Measurements from ENCODE around the gene MAPK8IP2.
"Not testable (repeated sequence)": the region's sequence is repeated elsewhere in the genome, so short reads cannot be mapped to it uniquely, and the experiment has no call there.

The MAPK8IP2 gene

DNA sequence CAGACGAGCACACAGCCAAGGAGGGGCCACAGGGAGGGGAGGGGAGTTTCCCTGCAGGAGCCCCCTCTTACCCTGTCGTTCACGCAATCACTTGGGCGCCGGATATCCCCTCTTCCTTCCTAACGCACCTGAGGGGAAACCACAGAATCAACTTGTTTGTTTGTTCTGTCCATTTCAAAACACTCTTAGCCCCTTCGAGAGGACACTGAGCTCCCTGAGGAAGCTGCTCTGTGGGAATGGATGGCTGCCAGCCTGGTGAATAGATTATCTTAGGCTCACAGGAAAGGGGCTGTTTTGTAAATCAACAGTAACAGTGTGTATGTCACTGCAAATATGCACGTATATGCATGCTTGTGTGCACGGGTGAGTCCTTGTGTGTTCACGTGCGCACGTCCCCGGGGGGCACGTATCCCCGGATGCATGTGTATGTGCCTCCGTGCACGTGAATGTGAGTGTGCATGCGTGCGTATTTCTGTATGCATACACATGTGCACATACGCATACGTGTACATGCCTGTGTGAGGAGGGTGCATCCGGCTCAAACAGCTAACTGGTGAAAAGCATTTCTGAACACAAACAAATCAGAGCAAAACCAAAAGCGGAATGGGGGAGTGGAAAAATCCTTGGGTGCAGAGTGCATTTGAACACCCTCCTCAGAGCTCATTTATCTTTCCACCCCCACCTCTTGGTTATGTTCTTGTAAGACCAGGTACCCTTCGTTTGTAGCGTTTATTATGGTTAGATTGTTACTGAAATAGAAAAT, 20.2 kb downstream of the MAPK8IP2 start:
- DNase-seq: peak; percentile 39

DNA sequence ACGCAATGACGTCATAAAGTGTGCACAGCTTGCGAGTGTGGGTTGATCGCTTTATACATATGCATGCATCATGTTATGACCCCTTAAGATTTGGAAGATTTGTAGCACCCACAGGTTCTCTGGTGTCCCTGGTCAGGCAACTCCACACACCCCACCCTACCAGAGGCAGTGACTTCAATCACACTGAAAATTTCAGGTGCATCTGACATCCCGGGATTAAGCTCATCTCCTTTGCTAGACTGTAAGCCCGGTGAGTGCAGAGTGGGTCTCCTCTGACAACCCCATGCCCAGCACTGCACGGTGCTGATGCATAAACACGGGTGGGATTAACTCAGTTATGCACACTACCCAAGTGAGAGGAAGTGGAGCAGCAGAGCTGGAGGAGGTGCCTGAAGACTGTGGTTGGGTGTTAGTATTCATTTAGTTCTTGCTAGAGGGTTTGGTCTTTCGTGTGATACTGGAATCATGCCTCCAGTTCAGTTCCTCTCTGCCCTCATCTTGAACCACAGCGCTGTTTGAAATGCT, 20.8 kb downstream of the MAPK8IP2 start:
- no peak for DNase-seq

DNA sequence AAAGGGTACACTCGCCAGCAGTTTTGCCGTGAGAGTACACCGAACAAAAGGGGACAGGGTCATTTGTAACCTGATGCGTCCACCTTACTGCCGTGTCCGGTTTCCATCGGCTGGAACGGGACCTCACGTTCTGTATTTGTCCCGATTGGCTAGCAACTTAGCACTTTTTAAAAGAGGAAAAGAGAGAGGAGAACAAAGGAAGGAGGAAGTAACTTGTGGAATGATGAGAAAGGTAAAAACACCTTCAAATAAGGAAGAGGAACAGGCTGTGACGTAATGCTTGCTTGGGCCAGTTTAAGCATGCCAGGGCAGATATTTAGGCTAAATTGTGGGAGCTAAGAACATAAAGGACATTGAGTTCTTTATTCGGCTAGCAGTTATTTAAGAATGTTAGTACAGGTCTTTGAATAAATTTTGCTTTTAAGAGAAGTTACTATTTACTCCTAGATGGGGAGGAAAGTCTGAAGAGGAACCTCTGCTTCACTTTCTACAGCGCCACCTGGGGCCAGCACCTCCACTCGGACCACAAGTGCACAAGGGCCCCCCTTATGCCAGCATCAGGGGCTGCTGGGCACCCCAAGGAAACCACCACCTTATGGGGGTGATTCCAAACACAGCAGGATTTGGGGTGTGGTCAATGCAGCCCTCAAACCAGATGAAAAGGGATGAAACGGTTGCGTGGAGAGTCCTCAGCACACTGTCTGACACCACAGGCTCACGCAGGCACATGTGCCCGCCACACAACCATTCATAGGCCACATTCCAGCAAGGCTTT, 21.5 kb downstream of the MAPK8IP2 start:
- no peak for DNase-seq

DNA sequence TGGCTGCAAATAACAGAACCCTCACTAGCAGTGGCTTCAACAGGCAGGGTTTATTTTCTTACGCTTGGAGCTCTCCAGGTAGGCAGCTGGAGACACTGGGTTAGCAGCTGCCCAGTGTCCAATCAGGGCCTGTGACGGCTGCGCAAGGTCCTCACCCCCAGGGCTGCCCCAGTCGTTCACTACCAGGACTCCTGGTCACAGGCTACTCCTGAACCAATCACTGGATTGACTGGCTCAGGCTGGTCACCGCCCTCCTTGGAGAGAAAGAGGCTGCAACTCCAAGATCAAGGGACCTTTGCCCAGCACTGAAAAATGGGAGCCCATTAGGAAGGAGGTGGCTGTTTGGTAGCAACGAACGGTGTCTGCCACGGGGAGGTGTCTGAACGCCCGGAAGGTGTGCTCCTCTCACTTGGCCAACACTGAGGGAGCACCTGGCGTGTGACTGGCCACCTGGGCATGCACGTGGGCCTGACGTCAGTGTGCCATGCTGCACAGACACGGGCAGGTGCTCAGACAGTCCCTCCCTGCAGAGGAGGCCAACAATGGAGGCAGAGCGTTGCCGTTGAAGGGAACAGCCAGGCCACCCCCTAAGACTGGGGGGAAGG, 22.2 kb downstream of the MAPK8IP2 start:
- peak; percentile 82 for DNase-seq

DNA sequence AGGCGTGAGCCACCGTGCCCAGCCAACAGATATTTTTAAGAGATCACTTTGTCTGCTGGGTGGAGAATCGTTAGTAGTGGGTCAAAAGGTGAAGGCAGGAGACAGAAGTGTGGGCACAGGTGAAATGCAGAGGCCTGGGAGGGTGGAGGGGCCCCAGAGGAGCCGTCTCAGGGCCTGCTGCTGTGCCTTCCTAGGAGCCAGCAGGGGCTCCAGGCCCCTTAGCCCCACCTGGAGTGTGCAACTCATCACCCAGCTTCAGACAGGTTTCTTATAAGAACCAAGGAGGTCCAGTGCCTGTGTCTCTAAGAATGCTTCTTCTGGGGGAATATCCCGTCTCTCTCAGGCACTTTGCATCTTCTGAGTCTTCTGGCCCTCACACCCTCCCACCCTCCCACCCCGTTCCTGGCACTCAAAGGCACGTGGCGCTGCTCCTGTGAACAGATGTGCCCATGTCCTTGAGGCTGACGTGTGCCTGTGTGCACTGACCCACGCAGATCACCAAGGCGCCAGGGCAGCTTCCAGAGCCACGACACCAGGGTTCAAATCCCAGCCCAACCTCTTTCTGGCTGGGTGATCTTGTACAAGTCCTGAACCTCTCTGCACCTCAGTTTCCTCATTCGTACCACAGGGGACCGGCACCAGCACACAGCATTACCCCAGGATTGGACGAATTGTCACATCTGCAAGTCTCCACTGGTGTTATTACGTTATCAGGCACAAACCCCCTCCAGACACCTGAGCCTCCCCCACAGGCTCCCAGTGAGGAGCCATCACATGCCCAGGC, 23.9 kb downstream of the MAPK8IP2 start:
- no peak for DNase-seq

DNA sequence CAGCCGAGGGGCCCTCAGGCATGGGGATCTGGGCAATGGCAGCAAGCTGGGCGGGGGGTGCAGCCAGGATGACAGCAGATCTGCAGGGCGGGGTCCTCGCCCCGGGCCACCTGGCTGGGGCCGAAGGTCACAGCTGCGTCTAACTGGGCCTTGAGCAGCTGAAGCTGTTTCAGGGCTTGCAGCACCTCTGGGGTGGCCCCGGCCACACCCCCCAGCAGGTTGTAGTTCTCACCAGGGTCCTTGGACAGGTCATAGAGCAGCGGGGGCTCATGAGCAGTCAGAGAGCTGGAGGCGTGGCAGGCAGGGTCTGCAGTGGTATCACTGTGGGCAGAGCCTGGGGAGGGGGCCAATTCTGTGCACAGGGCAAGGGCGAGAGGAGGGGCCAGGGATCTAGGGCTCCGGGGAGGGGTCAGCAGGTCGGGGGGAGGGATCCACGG, 24.6 kb downstream of the MAPK8IP2 start:
- no peak for DNase-seq

DNA sequence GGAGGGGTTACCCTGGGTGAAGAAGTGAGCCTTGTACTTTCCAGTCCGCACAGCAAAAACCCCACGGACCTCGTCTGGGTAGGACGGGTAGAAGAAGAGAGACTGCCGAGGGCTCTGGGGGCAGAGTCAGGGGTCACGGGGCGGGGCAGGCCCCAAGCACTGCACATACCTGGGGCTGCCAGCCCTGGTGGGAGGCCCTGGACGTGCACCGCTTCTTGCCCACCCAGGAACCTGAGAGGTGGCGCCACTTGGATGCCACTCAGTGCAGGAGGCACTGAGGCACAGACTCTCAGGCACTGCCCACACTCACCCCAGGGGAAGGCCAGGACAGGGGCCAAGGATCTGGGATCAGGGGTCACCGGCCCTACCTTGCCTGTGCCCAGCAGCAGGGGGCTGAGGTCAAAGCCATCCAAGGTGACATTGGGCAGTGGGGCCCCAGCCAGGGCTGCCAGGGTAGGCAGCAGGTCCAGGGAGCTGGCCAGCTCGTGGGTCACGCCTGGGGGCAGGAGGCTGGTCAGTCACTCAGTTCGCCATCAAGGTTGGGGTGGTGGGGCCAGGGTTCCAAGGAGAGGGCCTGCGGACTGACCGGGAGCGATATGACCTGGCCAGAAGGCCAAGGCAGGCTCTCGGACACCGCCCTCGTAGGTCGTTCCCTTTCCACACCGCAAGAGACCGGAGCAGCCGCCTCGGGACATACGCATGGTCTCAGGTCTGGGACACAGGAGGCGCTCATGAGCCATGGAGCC, 25.1 kb downstream of the MAPK8IP2 start:
- no peak for DNase-seq

DNA sequence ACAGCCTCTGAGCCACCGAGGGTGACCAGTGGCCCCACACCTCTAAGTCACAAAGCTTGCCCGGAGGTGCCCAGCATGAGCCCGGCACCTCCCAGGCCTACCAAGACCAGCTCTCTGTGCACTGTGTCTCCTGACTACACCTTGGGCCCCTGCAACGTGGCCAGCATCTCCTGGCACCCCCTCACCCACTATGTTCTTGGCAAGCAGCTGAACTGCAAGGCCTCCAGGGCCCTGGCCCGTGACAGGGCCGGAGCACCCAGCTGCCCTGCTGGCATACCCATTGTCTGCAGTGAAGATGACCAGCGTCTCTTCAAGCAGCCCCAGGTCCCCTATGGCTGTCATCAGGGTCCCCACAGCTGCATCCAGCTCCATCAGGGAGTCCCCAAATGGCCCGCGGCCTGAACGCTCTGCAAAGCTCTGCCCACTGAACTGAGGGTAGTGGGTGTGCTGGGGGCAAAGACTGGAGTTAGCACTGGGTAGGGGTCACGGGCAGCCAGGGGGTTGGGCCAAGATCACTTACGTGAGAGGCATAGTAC, 25.8 kb downstream of the MAPK8IP2 start:
- no peak for DNase-seq

DNA sequence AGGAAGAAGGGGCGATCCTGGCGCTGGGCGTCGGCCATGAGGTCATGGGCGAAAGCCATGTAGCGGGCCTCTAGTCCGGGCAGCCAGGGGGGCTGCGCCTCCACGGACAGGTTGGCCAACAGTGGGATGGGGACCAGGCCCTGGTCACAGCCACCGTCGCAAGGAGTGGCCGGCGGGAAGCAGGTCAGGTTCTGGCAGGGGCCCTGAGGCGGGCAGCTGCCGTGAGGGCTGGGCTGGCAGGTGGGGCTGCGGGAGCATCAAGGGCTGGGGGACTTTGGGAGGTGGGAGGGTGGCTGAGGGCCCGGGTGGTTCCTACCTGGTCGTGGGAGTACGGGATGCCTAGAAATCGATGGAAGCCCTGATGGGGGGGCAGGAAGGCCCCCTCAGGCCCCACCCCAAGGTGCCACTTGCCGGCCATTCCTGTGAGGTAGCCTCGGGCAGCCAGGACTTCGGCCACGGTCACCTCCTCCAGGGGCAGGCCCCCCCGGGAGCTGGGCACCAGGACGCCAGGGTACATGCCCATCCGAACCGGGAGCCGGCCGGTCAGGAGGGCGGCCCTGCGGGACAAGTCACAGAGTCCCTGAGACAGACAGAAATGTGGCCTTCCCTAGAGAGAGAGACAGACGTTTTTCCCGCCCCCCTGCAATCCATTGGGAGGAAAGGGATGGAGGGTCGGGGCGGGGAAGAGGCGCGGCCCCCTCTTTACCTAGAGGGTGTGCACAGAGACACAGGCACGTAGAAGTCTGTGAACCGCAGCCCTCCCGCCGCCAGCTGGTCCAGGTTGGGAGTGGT, 26.5 kb downstream of the MAPK8IP2 start:
- DNase-seq: no peak

DNA sequence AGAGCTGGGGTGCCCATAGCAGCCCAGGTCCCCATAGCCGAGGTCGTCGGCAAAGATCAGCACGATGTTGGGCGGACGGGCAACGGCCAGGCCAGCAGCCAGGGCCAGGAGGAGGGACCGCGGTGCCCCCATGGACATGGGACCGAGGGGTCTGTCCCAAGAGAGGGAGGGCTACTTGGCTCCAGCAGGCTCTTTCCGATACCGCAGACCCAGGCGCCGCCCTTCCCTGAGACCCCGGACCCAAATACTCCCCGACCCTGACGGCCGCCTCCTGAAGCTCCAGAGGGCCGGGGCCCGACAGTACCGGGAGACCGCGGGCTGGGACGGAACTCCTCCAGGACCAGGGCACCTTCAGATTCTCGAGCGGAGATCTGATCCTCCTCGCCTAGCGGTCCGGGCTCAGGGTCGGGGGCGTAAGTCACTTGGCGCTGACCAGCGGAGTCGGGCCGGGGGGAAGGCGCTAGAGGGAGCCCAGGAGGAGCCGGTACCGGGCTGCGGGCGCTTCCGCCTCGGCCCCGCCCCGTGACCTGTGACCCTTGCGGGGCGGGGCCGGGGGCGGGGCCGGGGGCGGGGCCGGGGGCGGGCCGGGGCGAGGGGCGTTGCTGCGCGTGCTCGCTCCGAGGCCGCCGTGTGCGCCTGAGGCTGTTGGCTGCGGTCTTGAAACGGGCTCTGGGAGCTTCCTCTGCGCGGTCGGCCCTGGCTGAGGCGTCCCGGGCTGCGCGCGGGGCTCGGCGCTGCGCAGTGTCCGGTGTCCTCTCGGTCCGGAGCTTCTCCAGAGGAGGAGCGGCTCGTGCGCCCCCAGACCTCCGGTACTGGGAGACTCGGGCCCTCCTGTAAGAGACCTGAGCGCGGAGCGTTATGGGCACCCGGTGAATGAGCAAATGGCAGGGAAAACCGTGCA, 27.3 kb downstream of the MAPK8IP2 start, which contains the start of gene ARSA:
TSS of gene ARSA (minus strand) at position 511 of the 901 bp plus-strand sequence. CDS start at position 138, 373 bp downstream.
- peak; percentile 43 for DNase-seq

DNA sequence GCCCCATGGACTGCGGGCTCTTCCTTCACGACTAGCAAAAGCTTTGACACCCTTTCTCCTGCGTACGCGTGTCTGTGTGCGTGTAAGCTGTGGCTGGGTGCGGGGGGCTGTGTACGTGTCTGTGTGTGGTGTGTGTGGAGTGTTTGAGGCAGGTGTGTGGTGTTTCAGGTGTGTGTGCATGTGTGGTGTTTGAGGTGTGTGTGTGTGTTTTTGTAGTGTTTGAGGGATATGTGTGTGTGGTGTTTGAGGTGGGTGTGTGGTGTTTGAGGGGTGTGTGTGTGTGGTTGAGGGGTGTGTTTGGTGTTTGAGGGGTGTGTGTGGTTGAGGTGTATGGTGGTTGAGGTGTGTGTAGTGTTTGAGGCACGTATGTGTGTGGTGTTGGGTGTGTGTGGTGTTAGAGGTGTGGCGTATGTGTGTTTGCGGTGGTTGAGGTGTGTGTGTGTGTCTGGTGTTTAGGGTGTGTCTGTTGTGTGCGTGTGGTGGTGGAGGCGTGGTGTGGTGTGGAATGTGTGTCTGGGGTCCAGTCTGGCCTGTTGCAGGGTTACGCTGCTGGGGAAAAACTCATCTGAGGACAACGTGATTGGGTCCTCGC, 28.0 kb downstream of the MAPK8IP2 start:
- no peak for DNase-seq

DNA sequence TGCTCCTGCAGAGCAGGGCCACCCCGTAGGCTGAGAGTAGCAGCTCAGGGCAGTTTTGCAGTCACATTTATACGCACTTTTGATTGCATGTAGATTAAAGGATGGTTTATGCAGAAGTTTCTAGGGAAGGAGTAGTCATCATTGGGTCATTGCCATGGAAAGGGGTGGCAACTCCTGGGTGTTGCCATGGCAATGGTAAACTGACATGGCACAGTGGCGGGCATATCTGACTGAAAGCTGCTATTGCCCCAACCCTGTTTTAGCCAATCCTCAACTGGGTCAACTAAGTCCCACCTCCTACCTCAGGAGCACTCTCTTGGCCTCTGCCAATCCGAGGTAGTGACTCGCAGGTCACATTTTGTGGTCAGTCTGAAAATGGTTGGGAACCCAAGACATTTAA, 29.8 kb downstream of the MAPK8IP2 start:
- no peak for DNase-seq

DNA sequence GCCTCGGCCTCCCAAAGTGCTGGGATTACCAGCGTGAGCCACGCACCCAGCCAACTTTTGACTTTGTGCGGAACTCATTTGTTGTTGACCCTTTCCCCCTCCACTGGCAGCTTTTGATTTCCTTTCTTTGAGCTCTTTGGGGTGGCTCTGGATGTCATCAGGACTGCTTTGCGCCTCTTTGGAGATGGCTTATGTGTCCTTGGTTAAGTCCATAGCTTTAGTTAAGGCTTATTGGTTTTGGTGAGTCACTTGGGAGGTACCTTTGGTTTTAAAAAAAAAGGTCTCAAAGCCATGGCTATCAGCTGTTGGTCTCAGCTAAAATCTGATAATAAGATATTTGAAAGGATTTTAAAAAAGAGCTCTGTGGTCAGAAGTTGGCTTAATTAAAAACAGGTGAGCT, 32.5 kb downstream of the MAPK8IP2 start:
- DNase-seq: no peak

DNA sequence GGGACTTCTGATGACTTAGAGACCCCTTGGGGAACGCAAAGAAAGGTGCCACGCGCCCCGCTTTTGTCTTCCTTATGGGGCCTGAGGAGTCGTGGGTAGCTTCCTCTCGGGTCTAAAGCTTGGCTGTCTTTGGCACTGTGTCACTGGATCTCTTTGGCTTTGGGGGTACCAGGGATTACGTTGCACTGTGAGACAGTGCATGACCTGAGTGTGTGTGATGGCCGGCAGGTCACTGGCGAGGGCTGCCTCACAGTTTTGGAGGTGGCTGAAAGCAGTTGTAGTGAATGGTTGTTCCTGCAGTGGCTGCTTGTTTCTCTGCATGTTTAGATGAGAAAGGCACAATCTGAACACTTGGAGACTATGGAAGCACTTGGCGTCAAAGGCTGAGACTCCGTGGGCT, 33.2 kb downstream of the MAPK8IP2 start:
- DNase-seq: no peak

DNA sequence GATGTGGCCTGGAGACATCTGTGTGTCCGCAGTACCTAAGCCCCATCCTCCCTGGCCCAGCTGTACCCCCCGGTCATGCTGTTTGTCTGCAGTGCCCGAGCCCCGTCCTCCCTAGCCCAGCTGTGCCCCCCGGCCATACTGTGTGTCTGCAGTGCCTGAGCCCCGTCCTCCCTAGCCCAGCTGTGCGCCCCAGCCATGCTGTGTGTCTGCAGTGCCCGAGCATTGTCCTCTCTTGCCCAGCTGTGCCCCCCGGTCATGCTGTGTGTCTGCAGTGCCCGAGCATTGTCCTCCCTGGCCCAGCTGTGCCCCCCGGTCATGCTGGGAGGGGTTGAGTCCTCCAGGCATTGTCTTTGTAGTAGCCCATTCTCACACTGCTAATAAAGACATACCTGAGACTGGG, 35.0 kb downstream of the MAPK8IP2 start:
- no peak for DNase-seq

DNA sequence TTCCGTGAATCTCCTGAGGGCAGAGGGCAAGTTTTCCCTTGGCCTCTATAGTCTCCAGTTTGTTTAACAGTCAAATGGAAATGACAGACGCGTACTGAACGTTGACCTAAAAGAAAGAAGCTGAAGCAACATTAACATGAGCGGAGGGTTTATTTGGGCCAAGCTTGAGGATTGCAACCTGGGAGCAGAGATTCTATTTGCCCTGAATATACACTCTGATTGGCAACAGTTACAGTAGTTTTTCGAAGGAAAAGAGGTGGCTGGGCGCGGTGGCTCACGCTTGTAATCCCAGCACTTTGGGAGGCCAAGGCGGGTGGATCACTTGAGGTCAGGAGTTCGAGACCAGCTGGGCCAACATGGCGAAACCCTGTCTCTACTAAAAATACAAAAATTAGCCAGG, 39.7 kb downstream of the MAPK8IP2 start:
- not testable (repeated sequence) for DNase-seq

DNA sequence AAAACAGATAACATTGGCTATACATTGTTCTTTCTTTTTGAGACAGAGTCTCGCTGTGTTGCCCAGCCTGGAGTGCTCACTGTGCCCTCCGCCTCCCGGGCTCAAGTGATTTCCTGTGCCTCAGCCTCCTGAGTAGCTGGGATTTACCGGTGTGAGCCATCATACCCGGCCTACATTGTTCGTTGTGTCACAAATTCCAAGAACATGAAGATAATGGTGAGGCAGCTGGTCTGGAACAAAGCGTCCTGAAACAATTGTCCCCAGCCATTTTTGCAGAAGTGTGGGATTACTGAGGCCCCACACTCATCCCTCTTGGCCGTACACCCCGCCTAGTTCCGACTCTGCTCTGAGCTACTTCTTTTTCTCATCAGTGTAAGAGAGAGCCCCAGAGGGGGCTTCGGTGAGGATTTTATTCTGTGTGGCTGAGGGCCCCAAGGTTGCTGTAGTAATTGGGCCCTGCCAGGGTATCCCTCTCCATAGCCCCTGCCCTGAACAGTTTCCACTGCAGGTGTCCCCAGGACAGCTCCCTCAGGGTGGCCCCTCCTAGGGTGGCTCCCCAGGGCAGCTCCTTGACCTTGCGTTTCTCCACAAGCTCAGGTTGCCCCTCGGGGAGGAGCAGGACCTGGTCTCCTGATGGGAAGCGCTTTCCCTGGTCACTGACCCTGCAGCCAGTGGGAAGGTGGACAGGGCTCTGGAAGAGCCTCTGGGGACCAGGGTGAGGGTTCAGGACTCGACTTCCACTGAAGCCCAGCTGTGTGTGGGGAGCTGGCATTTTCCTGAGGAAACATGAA, 40.5 kb downstream of the MAPK8IP2 start:
- no peak for DNase-seq
